ENCODE data around the gene GTPBP3. TPM values are rescaled to one million over a fixed set of nuclear protein-coding genes. Genes with fewer than 3 reads are reported as not detected.
"Not testable (repeated sequence)": the region's sequence is repeated elsewhere in the genome, so short reads cannot be mapped to it uniquely, and the experiment has no call there.

Gene GTPBP3
- total RNA-seq, 2 experiments from 2014 or later, result 36.8 to 45.7 TPM

DNA sequence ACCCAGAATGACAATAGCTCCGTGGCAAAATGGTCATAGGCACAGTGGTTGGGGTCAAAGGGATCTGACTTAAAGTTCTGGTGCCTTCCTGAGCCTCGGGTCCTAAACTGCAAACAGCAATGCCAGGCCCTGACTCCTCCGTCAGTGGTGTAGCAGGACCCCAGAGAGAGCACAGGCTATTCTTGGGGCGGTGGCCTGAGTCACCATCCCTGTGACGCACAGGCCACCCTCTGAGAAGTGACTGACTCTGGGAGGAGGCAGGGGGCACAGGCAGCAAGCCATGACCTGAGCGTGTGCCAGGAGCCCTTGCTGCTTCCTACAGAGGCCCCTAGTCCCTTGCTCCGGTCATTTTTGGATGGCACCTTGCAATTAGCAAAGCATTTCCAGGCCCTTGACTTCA is 21.0 kb downstream of the GTPBP3 start:
- CTCF ChIA-PET, result interaction anchor here (0.7 kb wide), 1 partner anchor 155 kb away, joined by 3 read pairs; no protein-coding TSS in a partner anchor
- Mint-ChIP-seq H3K4me1 (ENCODE audit: low read depth) (no peaks in the 10 kb centered on the region), H3K27ac (no peak overlapping the region), H3K27me3 (ENCODE audit: low read depth) (no peaks in the 10 kb centered on the region), H3K4me3 (no peak overlapping the region), H3K9me3 (no peaks in the 10 kb centered on the region), H3K36me3 (ENCODE audit: low read depth) (no peaks in the 10 kb centered on the region)
- no peak for DNase-seq
- intact Hi-C loops (cut with micrococcal nuclease), result no loop called here

DNA sequence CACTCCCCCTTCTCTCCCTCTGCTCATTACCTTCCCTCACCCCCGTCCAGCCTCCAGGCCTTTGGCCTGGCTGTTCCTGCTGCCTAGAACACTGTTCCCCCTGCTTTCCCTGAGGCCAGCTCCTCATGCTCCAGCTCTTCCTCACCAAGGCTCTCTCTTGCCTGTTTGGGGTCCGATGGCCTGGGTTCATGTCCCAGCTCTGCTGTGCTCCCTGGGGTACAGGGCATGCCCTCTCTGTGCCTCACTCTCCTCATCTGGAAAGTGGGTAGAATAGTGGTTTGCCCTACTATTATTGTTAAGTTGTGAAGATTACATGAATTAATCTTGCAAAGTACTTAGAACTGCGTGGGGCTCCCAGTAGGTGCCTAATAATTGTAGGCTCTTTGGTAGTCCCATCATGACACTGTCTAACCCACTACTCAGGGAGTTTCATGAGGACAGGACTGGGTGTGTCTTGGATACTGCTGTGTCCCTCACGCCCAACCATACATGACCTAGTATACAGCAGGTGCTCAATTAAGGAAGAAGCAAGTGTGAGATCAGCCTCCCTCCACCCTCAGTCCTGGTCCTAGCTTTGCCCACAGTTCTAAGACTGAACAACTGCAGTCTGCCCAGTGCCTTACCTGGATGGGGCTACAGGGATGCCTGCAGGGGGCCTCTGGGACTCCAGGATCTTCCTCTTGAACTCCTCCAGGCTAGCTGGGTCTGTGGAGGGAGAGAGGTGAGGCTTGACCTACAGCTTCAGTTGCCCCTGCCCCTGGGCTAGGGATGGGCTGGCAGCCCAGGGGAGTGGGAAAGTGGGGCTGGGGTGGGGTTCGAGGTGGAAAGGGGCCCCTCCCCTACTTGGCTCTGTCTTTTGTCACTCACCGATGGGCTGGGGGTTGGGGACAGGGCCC is 22.8 kb downstream of the GTPBP3 start:
- H3K27ac Mint-ChIP-seq, result no peak overlapping the region
- no peaks in the 10 kb centered on the region for H3K36me3 Mint-ChIP-seq (ENCODE audit: low read depth)
- no peaks in the 10 kb centered on the region for H3K9me3 Mint-ChIP-seq
- CTCF ChIA-PET, result interaction anchor here (1.1 kb wide), 1 partner anchor 26 kb away, joined by 3 read pairs; no protein-coding TSS in a partner anchor
- no peak for DNase-seq
- H3K4me3 Mint-ChIP-seq, result no peak overlapping the region
- no peaks in the 10 kb centered on the region for H3K4me1 Mint-ChIP-seq (ENCODE audit: low read depth)
- H3K27me3 Mint-ChIP-seq (ENCODE audit: low read depth), result no peaks in the 10 kb centered on the region
- intact Hi-C loops (cut with micrococcal nuclease), result no loop called here

DNA sequence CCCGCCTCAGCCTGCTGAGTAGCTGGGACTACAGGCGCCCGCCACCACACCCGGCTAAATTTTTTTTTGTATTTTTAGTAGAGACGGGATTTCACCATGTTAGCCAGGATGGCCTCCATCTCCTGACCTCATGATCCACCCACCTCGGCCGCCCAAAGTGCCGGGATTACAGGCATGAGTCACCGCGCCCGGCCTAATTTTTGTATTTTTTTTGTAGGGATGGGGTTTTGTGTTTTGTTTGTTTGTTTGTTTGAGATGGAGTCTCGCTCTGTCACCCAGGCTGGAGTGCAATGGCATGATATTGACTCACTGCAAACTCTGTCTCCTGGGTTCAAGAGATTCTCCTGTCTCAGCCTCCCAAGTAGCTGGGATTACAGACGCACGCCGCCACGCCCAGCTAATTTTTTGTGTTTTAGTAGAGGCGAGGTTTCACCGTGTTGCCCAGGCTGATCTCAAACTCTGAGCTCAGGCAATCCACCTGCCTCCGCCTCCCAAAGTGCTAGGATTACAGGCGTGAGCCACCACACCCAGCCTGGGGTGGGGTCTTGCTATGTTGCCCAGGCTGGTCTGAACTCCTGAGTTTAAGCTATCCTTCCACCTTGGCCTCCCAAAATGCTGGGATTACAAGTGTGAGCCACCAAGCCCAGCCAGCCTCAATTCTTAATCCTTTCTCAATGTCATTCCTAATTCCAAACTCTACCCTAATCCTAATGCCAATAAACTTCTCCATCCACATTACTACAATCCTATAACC is 26.7 kb downstream of the GTPBP3 start:
- H3K27ac Mint-ChIP-seq, H3K9me3 Mint-ChIP-seq: not testable (repeated sequence)

DNA sequence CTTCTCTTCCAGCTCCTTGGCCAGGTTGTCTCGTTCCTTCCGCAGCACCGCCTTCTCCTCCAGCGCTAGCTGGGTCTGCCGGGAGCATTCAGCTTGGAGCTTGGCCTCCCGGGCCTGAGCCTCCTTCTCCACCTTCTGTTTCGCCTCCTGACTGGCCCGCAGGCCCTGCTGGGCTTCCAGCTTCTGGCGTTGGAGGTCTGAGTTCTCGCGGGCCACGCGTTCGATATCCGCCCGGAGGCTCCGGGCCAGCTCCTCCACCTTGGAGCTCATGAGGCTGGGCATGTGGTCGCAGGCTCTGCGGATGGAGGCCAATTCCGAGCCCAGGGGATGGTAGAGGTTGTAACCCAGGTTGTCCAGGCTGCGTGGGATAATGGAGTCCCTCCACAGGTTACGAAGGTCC is 28.0 kb downstream of the GTPBP3 start:
- H3K36me3 Mint-ChIP-seq (ENCODE audit: low read depth), result no peaks in the 10 kb centered on the region
- H3K27me3 Mint-ChIP-seq (ENCODE audit: low read depth), result peaks cover 4% of the 10 kb centered on the region

More for the DNA sequence above, 26.7 kb downstream of the GTPBP3 start:
- H3K27me3 Mint-ChIP-seq (ENCODE audit: low read depth); DNase-seq; H3K4me3 Mint-ChIP-seq; intact Hi-C loops (cut with micrococcal nuclease); H3K36me3 Mint-ChIP-seq (ENCODE audit: low read depth); H3K4me1 Mint-ChIP-seq (ENCODE audit: low read depth): not testable (repeated sequence)
- CTCF ChIA-PET, result interaction anchor here (1.0 kb wide), 1 partner anchor 22 kb away, joined by 4 read pairs; no protein-coding TSS in a partner anchor

DNA sequence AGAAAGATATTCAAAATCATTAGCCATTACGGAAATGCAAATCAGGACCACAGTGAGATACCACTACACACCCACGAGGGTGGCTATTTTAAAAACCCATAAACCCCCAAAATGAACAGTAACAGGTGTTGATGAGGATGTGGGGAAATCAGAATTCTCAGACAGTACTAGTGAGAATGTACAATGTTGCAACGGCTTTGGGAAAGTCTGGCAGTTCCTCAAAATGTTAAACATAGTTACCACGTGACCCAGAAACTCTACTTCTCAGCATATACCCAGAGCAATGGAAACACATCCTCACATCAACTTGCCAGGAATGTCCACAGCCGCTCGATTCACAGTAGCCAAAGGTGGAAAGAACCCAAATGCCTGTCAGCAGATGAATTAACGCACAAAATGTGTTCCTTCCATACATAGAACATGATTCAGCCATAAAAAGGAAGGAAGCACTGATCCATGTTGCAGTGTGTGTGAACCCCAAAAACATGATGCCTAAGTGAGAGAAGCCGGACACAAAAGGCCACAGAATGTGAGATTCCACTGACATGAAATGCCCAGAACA is 32.8 kb downstream of the GTPBP3 start:
- Mint-ChIP-seq H3K9me3 (no peaks in the 10 kb centered on the region), H3K4me1 (ENCODE audit: low read depth) (peaks cover 6% of the 10 kb centered on the region), H3K4me3 (no peak overlapping the region), H3K27ac (no peak overlapping the region), H3K36me3 (ENCODE audit: low read depth) (no peaks in the 10 kb centered on the region), H3K27me3 (ENCODE audit: low read depth) (peaks cover 7% of the 10 kb centered on the region)
- intact Hi-C loops (cut with micrococcal nuclease), result no loop called here
- CTCF ChIA-PET, result no interaction called here
- no peak for DNase-seq

More for the DNA sequence above, 28.0 kb downstream of the GTPBP3 start:
- Mint-ChIP-seq H3K27ac (no peak overlapping the region), H3K9me3 (no peaks in the 10 kb centered on the region), H3K4me3 (no peak overlapping the region), H3K4me1 (ENCODE audit: low read depth) (peaks cover 4% of the 10 kb centered on the region)
- DNase-seq, result no peak
- CTCF ChIA-PET, result interaction anchor here (0.6 to 1.4 kb wide), 4 partner anchors 18 to 96 kb away, joined by 3 to 4 read pairs (median 3); no protein-coding TSS in a partner anchor
- intact Hi-C loops (cut with micrococcal nuclease), result no loop called here

DNA sequence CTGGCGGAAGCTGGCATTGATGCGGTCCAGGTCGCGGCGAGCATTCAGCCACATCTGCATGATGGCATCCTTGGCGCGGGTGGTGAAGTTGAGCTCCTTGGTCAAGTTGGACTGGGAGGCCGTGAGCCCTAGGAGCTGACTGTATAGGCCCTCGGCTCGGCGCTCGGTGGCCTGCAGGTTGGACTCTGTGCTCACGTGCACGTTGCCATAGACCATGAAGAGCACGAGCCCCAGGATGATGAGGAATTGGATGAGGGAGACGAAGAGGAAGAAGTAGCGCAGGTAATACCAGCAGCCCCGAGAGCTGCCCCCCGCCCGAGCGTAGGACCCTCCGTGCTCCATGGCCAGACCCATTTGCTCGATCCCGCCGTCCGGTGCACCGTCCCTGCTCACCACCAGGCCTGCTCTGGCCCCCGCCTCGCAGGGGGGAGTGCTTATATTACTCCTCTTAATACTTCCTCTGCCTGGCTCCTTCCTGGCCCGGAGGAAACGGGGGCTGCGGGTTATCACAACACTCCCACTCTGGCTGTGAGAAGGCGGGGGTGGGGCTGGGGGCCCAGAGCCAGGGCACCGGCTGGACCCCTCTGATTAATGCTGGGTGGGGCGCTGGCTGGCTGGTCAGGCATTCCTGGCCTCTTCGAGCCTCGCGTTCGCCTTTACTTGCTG is 39.7 kb downstream of the GTPBP3 start, which contains the start of gene PLVAP:
Gene PLVAP (minus strand): TSS at position 408 of the 666 bp plus-strand sequence. CDS start 54 bp downstream, at position 354.
- Mint-ChIP-seq H3K9me3 (peaks cover 7% of the 10 kb centered on the region), H3K36me3 (ENCODE audit: low read depth) (no peaks in the 10 kb centered on the region), H3K4me3 (no peak within 1 kb of the TSS), H3K27ac (no peak within 1 kb of the TSS), H3K27me3 (ENCODE audit: low read depth) (peaks cover 8% of the 10 kb centered on the region), H3K4me1 (ENCODE audit: low read depth) (peaks cover 3% of the 10 kb centered on the region)
- DNase-seq, result no peak
- CTCF ChIA-PET, result interaction anchor here (0.7 kb wide), 1 partner anchor 57 kb away, joined by 5 read pairs; no protein-coding TSS in a partner anchor
- intact Hi-C loops (cut with micrococcal nuclease), result no loop called here

DNA sequence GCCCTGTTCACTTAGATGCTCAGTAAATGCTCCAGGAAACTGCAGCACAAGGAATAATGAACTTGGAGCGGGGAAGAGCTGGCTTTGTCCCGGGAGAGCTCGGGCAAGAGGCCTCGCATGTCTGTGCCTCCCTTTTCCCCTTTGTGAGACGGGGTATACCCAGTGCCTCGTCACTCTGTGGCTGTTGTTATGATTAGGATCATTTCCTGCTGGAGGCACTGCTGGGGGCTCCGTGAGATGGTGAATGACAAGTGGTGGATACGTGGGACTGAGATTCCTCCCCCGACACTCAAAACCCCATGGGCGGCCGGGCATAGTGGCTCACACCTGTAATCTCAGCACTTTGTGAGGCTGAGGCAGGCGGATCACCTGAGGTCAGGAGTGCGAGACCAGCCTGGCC is 40.9 kb downstream of the GTPBP3 start:
- DNase-seq, result no peak
- Mint-ChIP-seq H3K4me3 (no peak overlapping the region), H3K4me1 (ENCODE audit: low read depth) (peaks cover 8% of the 10 kb centered on the region), H3K36me3 (ENCODE audit: low read depth) (no peaks in the 10 kb centered on the region), H3K27ac (no peak overlapping the region), H3K27me3 (ENCODE audit: low read depth) (peaks cover 8% of the 10 kb centered on the region), H3K9me3 (peaks cover 7% of the 10 kb centered on the region)
- intact Hi-C loops (cut with micrococcal nuclease), result no loop called here
- CTCF ChIA-PET, result interaction anchor here (0.5 kb wide), 1 partner anchor 472 kb away, joined by 4 read pairs; no protein-coding TSS in a partner anchor

DNA sequence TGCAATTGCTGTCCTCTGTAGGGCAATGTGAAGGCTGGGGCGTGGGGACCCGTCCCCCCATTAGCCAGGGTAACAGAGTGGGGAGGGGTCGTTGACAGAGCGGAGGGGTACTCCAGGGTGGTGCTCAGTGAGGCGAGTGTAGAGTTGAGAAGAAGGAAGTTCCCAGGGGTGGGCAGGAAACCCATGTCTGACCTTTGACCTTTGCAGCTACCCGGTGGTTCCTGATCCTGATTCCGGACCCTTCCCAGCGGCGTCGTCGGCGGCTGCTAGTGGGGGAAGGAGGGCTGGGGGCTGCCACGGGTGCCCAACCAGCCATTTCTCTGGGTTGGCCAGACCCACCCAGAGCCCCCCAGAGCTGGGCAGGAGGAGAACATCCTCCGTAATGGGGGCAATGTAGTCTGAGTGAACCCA is 41.9 kb downstream of the GTPBP3 start:
- Mint-ChIP-seq H3K27me3 (ENCODE audit: low read depth) (peaks cover 8% of the 10 kb centered on the region), H3K4me3 (no peak overlapping the region), H3K9me3 (peaks cover 7% of the 10 kb centered on the region), H3K27ac (no peak overlapping the region), H3K4me1 (ENCODE audit: low read depth) (peaks cover 8% of the 10 kb centered on the region), H3K36me3 (ENCODE audit: low read depth) (no peaks in the 10 kb centered on the region)
- intact Hi-C loops (cut with micrococcal nuclease), result no loop called here
- no peak for DNase-seq
- CTCF ChIA-PET, result no interaction called here

DNA sequence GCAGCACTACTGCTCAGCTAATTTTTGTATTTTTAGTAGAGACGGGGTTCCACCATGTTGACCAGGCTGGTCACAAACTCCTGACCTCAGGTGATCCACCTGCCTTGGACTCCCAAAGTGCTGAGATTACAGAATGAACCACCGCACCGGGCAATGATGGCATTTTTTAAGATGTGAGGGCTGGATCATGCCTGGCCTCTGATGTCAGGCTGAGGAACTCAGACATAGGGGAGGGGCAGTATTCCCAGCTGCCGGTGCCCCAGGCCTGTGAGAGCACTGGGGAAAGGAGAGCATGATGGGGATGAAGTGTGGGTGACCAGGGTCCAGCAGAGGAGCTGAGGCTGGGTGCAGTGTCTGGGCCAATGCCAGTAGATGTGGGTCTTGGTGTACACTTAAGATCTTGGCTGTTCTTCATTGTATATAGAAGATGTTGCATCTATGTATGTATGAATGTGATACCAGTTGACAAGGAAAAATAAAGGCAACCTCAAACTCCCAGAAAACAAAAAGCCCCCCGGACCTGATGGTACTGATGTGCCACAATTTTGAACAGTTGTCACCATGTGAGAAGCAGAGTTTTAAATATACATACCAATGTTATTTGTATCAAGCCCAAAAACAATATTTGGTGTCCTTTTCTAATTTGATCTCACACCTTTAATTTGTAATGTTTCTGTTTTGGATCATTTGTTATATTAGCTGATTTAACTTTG is 43.2 kb downstream of the GTPBP3 start:
- Mint-ChIP-seq H3K4me3 (no peak overlapping the region), H3K4me1 (ENCODE audit: low read depth) (peaks cover 8% of the 10 kb centered on the region), H3K36me3 (ENCODE audit: low read depth) (no peaks in the 10 kb centered on the region), H3K27me3 (ENCODE audit: low read depth) (peaks cover 8% of the 10 kb centered on the region), H3K27ac (no peak overlapping the region), H3K9me3 (peaks cover 7% of the 10 kb centered on the region)
- intact Hi-C loops (cut with micrococcal nuclease), result loop anchor here (10.0 kb wide), 1 partner anchor 606 kb away; no protein-coding TSS in a partner anchor
- DNase-seq, result no peak
- CTCF ChIA-PET, result interaction anchor here (0.6 kb wide), 2 partner anchors 19 to 23 kb away, joined by 3 read pairs; no protein-coding TSS in a partner anchor

DNA sequence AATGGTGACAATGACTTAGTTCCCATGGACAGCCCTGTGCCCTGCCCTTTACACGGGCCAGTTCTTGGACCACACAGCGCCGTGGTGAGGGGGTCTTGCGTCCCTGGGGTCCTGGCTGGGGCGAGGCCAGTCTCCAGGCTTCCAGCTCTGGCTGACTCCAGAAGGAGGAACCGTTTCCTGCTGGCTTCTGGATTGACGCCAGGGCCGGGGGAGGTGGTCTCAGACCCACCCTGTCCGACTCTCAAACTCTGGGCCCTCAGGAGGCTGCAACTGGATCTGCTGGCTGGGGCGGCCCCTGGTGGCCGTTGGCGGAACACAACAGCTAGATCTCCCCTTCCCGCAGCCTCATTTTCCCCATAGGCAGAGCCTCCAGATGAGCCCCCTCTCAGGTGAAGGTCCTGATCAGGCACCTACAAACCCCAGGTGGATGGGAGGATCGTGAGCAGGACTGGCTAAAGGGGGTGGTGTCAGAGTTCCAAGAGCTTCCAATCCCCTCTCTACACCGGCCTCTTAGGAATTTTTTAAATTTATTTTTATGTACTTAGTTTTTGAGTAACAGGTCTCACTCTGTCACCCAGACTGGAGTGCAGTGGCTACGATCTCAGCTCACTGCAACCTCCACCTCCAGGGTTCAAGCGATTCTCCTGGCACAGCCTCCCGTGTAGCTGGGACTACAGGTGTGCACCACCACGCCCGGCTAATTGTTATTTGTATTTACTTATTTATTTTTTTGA is 48.7 kb downstream of the GTPBP3 start:
- CTCF ChIA-PET, result interaction anchor here (0.6 to 3.4 kb wide), 24 partner anchors 9 to 334 kb away, joined by 3 to 20 read pairs (median 4); partner anchors contain the start of genes ANKLE1, ANO8, BABAM1 and CCDC194
- peaks cover 9% of the 10 kb centered on the region for H3K4me1 Mint-ChIP-seq (ENCODE audit: low read depth)
- intact Hi-C loops (cut with micrococcal nuclease), result loop anchor here (1.0 to 10.0 kb wide), 3 partner anchors 40 to 611 kb away; no protein-coding TSS in a partner anchor
- no peaks in the 10 kb centered on the region for H3K27me3 Mint-ChIP-seq (ENCODE audit: low read depth)
- no peak overlapping the region for H3K4me3 Mint-ChIP-seq
- peak; percentile 75 for DNase-seq
- no peak overlapping the region for H3K27ac Mint-ChIP-seq
- H3K36me3 Mint-ChIP-seq (ENCODE audit: low read depth), result no peaks in the 10 kb centered on the region
- no peaks in the 10 kb centered on the region for H3K9me3 Mint-ChIP-seq
